ENCODE measurements around the gene COL11A2. TPM values are rescaled to one million over a fixed set of nuclear protein-coding genes. Genes with fewer than 3 reads are reported as not detected.

COL11A2 gene
- total and polyA plus RNA-seq, 7 donors = 0.27 to 1.3 (median 0.57) TPM

GRCh38 chr6:33126101-33126714, 66.1 kb downstream of the COL11A2 start:
- peak; percentile 50 for TF ChIP-seq CTCF (IDR thresholded peaks at IDR 0.05)
- intact Hi-C loops (cut with DNase I) = no loop called here
- no peak overlapping the region for H3K4me3 ChIP-seq
- no peaks in the 10 kb centered on the region for H3K4me1 ChIP-seq
- H3K36me3 ChIP-seq (ENCODE audit: insufficient read depth in 1 of 2, low read depth in 1 of 2) = no peaks in the 10 kb centered on the region
- DNase-seq (peak; percentile 64 to 76), ATAC-seq (no peak)
- 32 to 59% (median 45%) methylated on average over 5 of the region's 5 CpGs for WGBS, 3 donors
- H3K27ac ChIP-seq = no peak overlapping the region
- H3K27me3 ChIP-seq (ENCODE audit: insufficient read depth in 3 of 3, low read length in 2 of 3) = no peaks in the 10 kb centered on the region
- H3K9me3 ChIP-seq = no peaks in the 10 kb centered on the region

GRCh38 chr6:33124947-33125346, 67.3 kb downstream of the COL11A2 start:
- Histone ChIP-seq H3K4me3 (no peak overlapping the region), H3K36me3 (ENCODE audit: insufficient read depth in 1 of 2, low read depth in 1 of 2) (no peaks in the 10 kb centered on the region), H3K27ac (no peak overlapping the region), H3K9me3 (no peaks in the 10 kb centered on the region), H3K27me3 (ENCODE audit: insufficient read depth in 3 of 3, low read length in 2 of 3) (no peaks in the 10 kb centered on the region), H3K4me1 (no peaks in the 10 kb centered on the region)
- DNase-seq = no peak
- no peak for ATAC-seq
- TF ChIP-seq CTCF (IDR thresholded peaks at IDR 0.05) = no peak
- intact Hi-C loops (cut with DNase I) = no loop called here
- WGBS, 3 donors = 69 to 70% (median 69%) methylated on average over 4 of the region's 4 CpGs

GRCh38 chr6:33124525-33124901, 67.8 kb downstream of the COL11A2 start:
- intact Hi-C loops (cut with DNase I) = no loop called here
- no peak for TF ChIP-seq CTCF (IDR thresholded peaks at IDR 0.05)
- Histone ChIP-seq H3K36me3 (ENCODE audit: insufficient read depth in 1 of 2, low read depth in 1 of 2) (no peaks in the 10 kb centered on the region), H3K9me3 (no peaks in the 10 kb centered on the region), H3K27ac (no peak overlapping the region), H3K27me3 (ENCODE audit: insufficient read depth in 3 of 3, low read length in 2 of 3) (no peaks in the 10 kb centered on the region), H3K4me3 (no peak overlapping the region), H3K4me1 (no peaks in the 10 kb centered on the region)
- WGBS, 3 donors = 57 to 82% (median 77%) methylated on average over 4 of the region's 4 CpGs
- no peak for ATAC-seq
- no peak for DNase-seq

- DNase-seq = no peak
- ATAC-seq = no peak
- peak; percentile 36 for TF ChIP-seq CTCF (IDR thresholded peaks at IDR 0.05)
- Histone ChIP-seq H3K36me3 (ENCODE audit: insufficient read depth in 1 of 2, low read depth in 1 of 2) (no peaks in the 10 kb centered on the region), H3K9me3 (no peaks in the 10 kb centered on the region), H3K27ac (no peak overlapping the region), H3K4me3 (no peak overlapping the region), H3K4me1 (no peaks in the 10 kb centered on the region), H3K27me3 (ENCODE audit: insufficient read depth in 3 of 3, low read length in 2 of 3) (no peaks in the 10 kb centered on the region)
- WGBS, 3 donors = 65 to 88% (median 84%) methylated on average over 20 of the region's 20 CpGs
- intact Hi-C loops (cut with DNase I) = no loop called here
Observed at GRCh38 chr6:33123732-33124524, 68.3 kb downstream of the COL11A2 start.

Data from psoas muscle (tissue), 8 donors.